Activated CD4-positive, alpha-beta T cell treated with anti-CD3 and anti-CD28 coated beads for 1 hour (primary cell): ENCODE data around the gene ALAS1.

ENCODE experiments used
- DNase-seq: peaks from one replicate; pipeline ENCODE4 v3.0.0-alpha.2; 2020

ALAS1 gene

GRCh38 chr3:52222319-52223221, 24.6 kb downstream of the ALAS1 start:
- no peak for DNase-seq

- no peak for DNase-seq
Observed at GRCh38 chr3:52223449-52224408, 25.8 kb downstream of the ALAS1 start.

- no peak for DNase-seq
Observed at GRCh38 chr3:52225452-52226228, 27.7 kb downstream of the ALAS1 start, which contains the start of gene TLR9. Gene TLR9 (minus strand): TSS chr3:52225645. CDS start chr3:52225529, 116 bp downstream.

GRCh38 chr3:52226229-52226817, 28.4 kb downstream of the ALAS1 start:
- no peak for DNase-seq

- DNase-seq: no peak
Observed at GRCh38 chr3:52227117-52227516, 29.2 kb downstream of the ALAS1 start.

GRCh38 chr3:52227766-52228165, 29.8 kb downstream of the ALAS1 start:
- no peak for DNase-seq

GRCh38 chr3:52228266-52228665, 30.3 kb downstream of the ALAS1 start:
- no peak for DNase-seq

GRCh38 chr3:52228751-52229291, 30.9 kb downstream of the ALAS1 start:
- no peak for DNase-seq

GRCh38 chr3:52229656-52230055, 31.7 kb downstream of the ALAS1 start:
- DNase-seq: no peak

- DNase-seq: no peak
Observed at GRCh38 chr3:52230461-52230860, 32.5 kb downstream of the ALAS1 start.

GRCh38 chr3:52230889-52231499, 33.0 kb downstream of the ALAS1 start:
- DNase-seq: no peak

GRCh38 chr3:52231502-52232278, 33.7 kb downstream of the ALAS1 start:
- peak; percentile 84 for DNase-seq

GRCh38 chr3:52232279-52233107, 34.5 kb downstream of the ALAS1 start:
- DNase-seq: no peak

- no peak for DNase-seq
Observed at GRCh38 chr3:52233108-52233591, 35.2 kb downstream of the ALAS1 start.

- no peak for DNase-seq
Observed at GRCh38 chr3:52233968-52234367, 36.0 kb downstream of the ALAS1 start.

- DNase-seq: no peak
Observed at GRCh38 chr3:52234516-52235447, 36.8 kb downstream of the ALAS1 start.

- DNase-seq: no peak
Observed at GRCh38 chr3:52236424-52236886, 38.5 kb downstream of the ALAS1 start.

- DNase-seq: no peak
Observed at GRCh38 chr3:52237006-52237656, 39.2 kb downstream of the ALAS1 start.
